Ishikawa (cell line): Measurements from ENCODE around the gene FADS1.

Source experiments
- CREB1 ChIP-seq: IDR thresholded peaks from 2 replicates; pipeline ENCODE4 v1.6.1; 2012; ENCODE audit warnings: low read depth
- EGR1 ChIP-seq: IDR thresholded peaks from 2 replicates; pipeline ENCODE4 v1.6.1; 2012
- EP300 ChIP-seq: IDR thresholded peaks from 2 replicates; pipeline ENCODE4 v1.6.1; 2012; ENCODE audit warnings: borderline replicate concordance
- RAD21 ChIP-seq: IDR thresholded peaks from 2 replicates; pipeline ENCODE4 v1.6.1; 2012; ENCODE audit warnings: low read depth
- REST ChIP-seq: IDR thresholded peaks from 2 replicates; pipeline ENCODE4 v1.6.1; 2012; ENCODE audit warnings: low read depth, mild to moderate bottlenecking
- TCF12 ChIP-seq: IDR thresholded peaks from 2 replicates; pipeline ENCODE4 v1.6.1; 2012; ENCODE audit warnings: low read depth
- YY1 ChIP-seq: IDR thresholded peaks from 2 replicates; pipeline ENCODE4 v1.6.1; 2012; ENCODE audit warnings: low read depth

DNA sequence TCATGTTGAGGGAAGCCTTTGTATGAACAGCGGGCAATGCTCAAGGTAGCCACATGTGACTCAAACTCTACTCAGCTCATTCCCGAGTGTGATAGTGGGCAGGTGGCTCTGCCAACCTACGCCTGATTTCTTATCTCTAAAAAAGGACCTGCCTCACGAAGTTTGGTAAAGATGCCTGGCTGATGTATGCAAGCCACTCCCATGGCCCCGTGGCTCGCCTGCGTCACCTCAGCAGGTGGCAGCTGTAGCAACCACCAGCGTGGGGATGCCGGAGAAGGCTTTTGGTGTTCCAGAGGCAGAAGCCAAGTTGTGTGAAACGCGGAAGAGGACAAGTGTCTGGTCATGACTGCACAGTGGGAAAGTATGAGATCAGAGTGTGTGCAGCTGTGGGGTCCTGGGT lies 16.7 kb upstream of the FADS1 start:
- TF ChIP-seq RAD21, result no peak
- TF ChIP-seq TCF12, result no peak
- no peak for TF ChIP-seq CREB1
- no peak for TF ChIP-seq EGR1
- TF ChIP-seq EP300, result no peak
- TF ChIP-seq REST, result no peak
- TF ChIP-seq YY1, result no peak
